Fibroblast of upper back skin (primary cell): ENCODE results near the gene SIK1.

Experiments
- DNase-seq: peaks from one replicate; pipeline ENCODE4 v3.0.0-alpha.2; 2013

Gene SIK1

DNA sequence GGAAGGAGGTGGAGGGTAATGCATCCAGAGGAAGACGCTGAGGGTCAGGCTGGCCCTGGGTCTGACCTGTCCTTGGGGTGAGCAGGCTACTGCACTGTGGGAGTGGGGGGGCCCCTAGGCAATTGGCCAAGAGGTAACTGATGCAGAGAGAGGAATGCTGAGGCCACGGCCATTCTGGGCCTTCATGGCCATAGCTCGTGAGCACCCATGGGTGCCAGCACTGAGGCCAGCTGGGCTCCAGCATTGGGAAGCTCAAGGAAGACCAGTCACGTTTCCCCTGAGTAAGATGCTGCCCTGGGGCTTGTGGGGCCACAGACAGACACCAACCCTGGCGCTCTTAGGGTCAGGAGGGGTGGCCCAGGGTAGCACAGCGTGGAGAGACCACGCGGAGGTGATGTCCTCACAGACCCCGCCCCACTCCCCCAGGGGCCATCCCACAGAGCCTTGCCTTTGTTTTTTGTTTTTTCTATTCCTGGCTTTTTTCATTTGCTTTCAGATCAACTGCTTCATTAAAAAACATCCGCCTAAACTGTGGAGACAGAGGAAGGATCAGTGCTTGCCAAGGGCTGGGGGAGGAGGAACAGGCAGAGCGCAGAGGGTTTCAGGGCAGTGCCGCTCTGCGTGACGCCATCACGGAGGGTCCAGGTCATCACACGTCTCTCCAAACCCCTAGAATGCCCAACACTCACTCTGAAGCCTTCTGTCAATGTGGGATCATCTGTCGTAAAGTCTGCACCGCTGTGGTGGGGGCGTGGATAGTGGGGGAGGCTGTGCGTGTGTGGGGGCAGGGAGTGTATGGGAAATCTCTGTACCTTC lies 61.1 kb downstream of the SIK1 start:
- no peak for DNase-seq

DNA sequence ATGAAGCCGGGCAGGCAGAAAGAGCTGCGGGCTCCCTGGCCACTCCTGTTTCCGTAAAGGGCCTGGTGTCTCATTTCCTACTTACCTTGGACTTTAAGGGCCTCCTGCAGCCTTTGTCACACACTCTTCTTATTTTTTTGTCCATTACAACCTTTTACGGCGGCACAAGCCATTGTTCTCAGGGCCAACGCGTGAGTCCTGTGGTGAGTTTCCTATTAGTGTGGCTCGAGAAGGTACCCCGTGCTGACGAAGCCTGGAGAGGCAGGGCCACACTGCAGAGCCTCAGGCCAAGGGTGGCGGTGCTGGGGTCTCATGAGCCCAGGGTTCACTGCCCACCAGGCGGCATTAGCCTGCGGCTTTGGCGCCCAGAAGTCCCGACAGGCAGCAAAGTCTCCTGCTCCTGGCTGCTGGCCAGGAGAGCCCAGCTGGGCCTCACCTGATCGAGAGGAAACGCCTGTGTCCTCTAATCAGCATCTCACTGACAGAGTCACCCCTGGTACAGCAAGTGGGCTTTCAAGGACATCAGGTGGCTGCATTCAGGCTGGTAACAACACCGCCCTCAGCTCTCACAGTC lies 62.0 kb downstream of the SIK1 start:
- DNase-seq = no peak
